ENCODE results near the gene ERI3. TPM values are rescaled to one million over a fixed set of nuclear protein-coding genes. Genes with fewer than 3 reads are reported as not detected.

The ERI3 gene
- polyA plus RNA-seq, 10 donors = 40.7 to 55.2 (median 46.2) TPM

- no peak for DNase-seq
These were observed 1.5 kb downstream of the ERI3 start for GRCh38 chr1:44353604-44354003.

- DNase-seq = no peak
These were observed 3.8 kb downstream of the ERI3 start for GRCh38 chr1:44351289-44351688.

- no peak for DNase-seq
These were observed 7.0 kb downstream of the ERI3 start for GRCh38 chr1:44348061-44348485.

GRCh38 chr1:44347280-44347679 is 7.8 kb downstream of the ERI3 start:
- peak; percentile 2 to 53 (median 46) for DNase-seq

GRCh38 chr1:44346878-44347277 is 8.2 kb downstream of the ERI3 start:
- DNase-seq = no peak

GRCh38 chr1:44346184-44346583 is 8.9 kb downstream of the ERI3 start:
- no peak for DNase-seq

GRCh38 chr1:44345187-44345775 is 9.8 kb downstream of the ERI3 start:
- DNase-seq = no peak

- no peak for DNase-seq
These were observed 15.3 kb downstream of the ERI3 start for GRCh38 chr1:44339731-44340130.

- no peak for DNase-seq
These were observed 16.9 kb downstream of the ERI3 start for GRCh38 chr1:44338136-44338535.

- no peak for DNase-seq
These were observed 18.4 kb downstream of the ERI3 start for GRCh38 chr1:44336668-44337067.

- no peak for DNase-seq
These were observed 20.1 kb downstream of the ERI3 start for GRCh38 chr1:44334968-44335367.

- no peak for DNase-seq
These were observed 21.7 kb downstream of the ERI3 start for GRCh38 chr1:44333376-44333775.

- no peak for DNase-seq
These were observed 22.6 kb downstream of the ERI3 start for GRCh38 chr1:44332505-44332904.

- no peak for DNase-seq
These were observed 24.1 kb downstream of the ERI3 start for GRCh38 chr1:44330935-44331334.

- no peak for DNase-seq
These were observed 26.2 kb downstream of the ERI3 start for GRCh38 chr1:44328671-44329416.

- DNase-seq = peak; percentile 33 to 99 (median 55)
These were observed 27.2 kb downstream of the ERI3 start for GRCh38 chr1:44327679-44328491.

GRCh38 chr1:44326821-44327465 is 28.1 kb downstream of the ERI3 start:
- DNase-seq = no peak

GRCh38 chr1:44326024-44326701 is 28.9 kb downstream of the ERI3 start:
- no peak for DNase-seq

GRCh38 chr1:44323947-44324346 is 31.1 kb downstream of the ERI3 start:
- DNase-seq = no peak

- no peak for DNase-seq
These were observed 32.7 kb downstream of the ERI3 start for GRCh38 chr1:44322367-44322766.

GRCh38 chr1:44321466-44321865 is 33.6 kb downstream of the ERI3 start:
- DNase-seq = no peak

Measured in muscle of back (tissue), 11 donors.